DOHH2 (cell line): Measurements from ENCODE around the gene CBFA2T2.

Experiments used
- CTCF ChIP-seq: fragments of 200-600 bp; sonication (generic); IDR thresholded peaks from one replicate; pipeline ENCODE4 v1.5.1; 2014; ENCODE audit warnings: antibody characterized with exemption, mild to moderate bottlenecking, low read depth, low read length; ENCODE audit not compliant: poor library complexity, severe bottlenecking
- EZH2phosphoT487 ChIP-seq: fragments of 200-600 bp; sonication (generic); IDR thresholded peaks from 2 replicates; pipeline ENCODE4 v1.6.1; 2017; ENCODE audit warnings: borderline replicate concordance, mild to moderate bottlenecking, antibody characterized with exemption, low read length, moderate library complexity, mixed read lengths

GRCh38 chr20:33671573-33672288 is 181.8 kb downstream of the CBFA2T2 start:
- TF ChIP-seq CTCF (no peak), EZH2phosphoT487 (no peak)
